GM12878 (cell line): Measurements from ENCODE around the gene ARHGAP21. TPM values are rescaled to one million over a fixed set of nuclear protein-coding genes. Genes with fewer than 3 reads are reported as not detected.

Experiments used
- ATAC-seq: fragments of 200-7000 bp; cut with Tn5 transposase; 3 replicates; pipeline ENCODE4 v1.9.1; 2020; ENCODE audit warnings: mild to moderate bottlenecking, moderate library complexity
- BruUV-seq: library from RNA; stranded (reverse); fragments of 400-500 nt; replicated peaks from 2 replicates; lab custom pipeline; 2021; lab: Mats Ljungman, UMichigan
- CTCF ChIA-PET: fragments of 300-600 bp; sonication (Branson Sonifier 250); formaldehyde crosslinking; extraction: SDS; loops from one replicate; lab custom pipeline; 2021; ENCODE audit warnings: inconsistent platforms; lab: Yijun Ruan, JAX
- POLR2A ChIA-PET: fragments of 350-600 bp; formaldehyde crosslinking; extraction: SDS; loops from one replicate; lab custom pipeline; 2021; ENCODE audit warnings: inconsistent platforms; lab: Charles Lee
- RAD21 ChIA-PET: fragments of 300-600 bp; sonication (Branson Sonifier 250); formaldehyde crosslinking; loops from one replicate; lab custom pipeline; 2023; ENCODE audit warnings: antibody characterized with exemption; ENCODE audit not compliant: unreplicated experiment; lab: Charles Lee
- SMC1A ChIA-PET: fragments of 300-600 bp; sonication (Branson Sonifier 250); formaldehyde crosslinking; loops from one replicate; lab custom pipeline; 2023; ENCODE audit not compliant: unreplicated experiment, uncharacterized antibody; lab: Charles Lee
- DNase-seq: peaks from one replicate; pipeline ENCODE4 v3.0.0-alpha.2; 2011; ENCODE audit warnings: low read depth, low spot score
- FAIRE-seq: peaks from 3 replicates; lab custom pipeline; 2011; peaks lifted over from hg19 to GRCh38; lab: Jason Lieb, UNC
- H2AFZ ChIP-seq: 2 replicates; pipeline ENCODE4 v1.6.0; 2011; ENCODE audit warnings: low read depth, low read length, control low read depth; ENCODE audit not compliant: control insufficient read depth
- H3K27ac ChIP-seq: 2 replicates; pipeline ENCODE4 v1.5.1; 2011; ENCODE audit warnings: control low read depth; ENCODE audit not compliant: control insufficient read depth, insufficient read depth
- H3K27me3 ChIP-seq, 2 experiments: replicated peaks in 1 of 2; 2 replicates each; pipeline versions ENCODE4 v1.6.0 to v1.6.1; 2011; ENCODE audit warnings: low read length in 1 of 2; ENCODE audit not compliant: control insufficient read depth in 2 of 2, insufficient read depth in 2 of 2
- H3K36me3 ChIP-seq, 2 experiments: 2 replicates each; pipeline ENCODE4 v1.5.1; 2011; ENCODE audit warnings: low read length in 1 of 2; ENCODE audit not compliant: control insufficient read depth in 2 of 2, insufficient read depth in 2 of 2
- H3K4me1 ChIP-seq: 2 replicates; pipeline ENCODE4 v1.6.1; 2011; ENCODE audit warnings: mild to moderate bottlenecking, low read length, moderate library complexity, mixed read lengths; ENCODE audit not compliant: control insufficient read depth, insufficient read depth
- H3K4me2 ChIP-seq: 2 replicates; pipeline ENCODE4 v1.6.0; 2011; ENCODE audit warnings: control low read depth; ENCODE audit not compliant: control insufficient read depth, insufficient read depth
- H3K4me3 ChIP-seq: fragments of 200-600 bp; sonication (generic); 2 replicates; pipeline ENCODE4 v1.5.1; 2016
- H3K79me2 ChIP-seq: 2 replicates; pipeline ENCODE4 v1.6.0; 2011; ENCODE audit warnings: low read length; ENCODE audit not compliant: control insufficient read depth, insufficient read depth
- H3K9ac ChIP-seq: 2 replicates; pipeline ENCODE4 v1.8.0; 2011; ENCODE audit warnings: low read length, control low read depth, mixed read lengths; ENCODE audit not compliant: control insufficient read depth, insufficient read depth
- H3K9me3 ChIP-seq: replicated peaks from 3 replicates; pipeline ENCODE4 v1.5.1; 2011; ENCODE audit warnings: mild to moderate bottlenecking, low read length; ENCODE audit not compliant: control insufficient read depth, insufficient read depth
- H4K20me1 ChIP-seq: 2 replicates; pipeline ENCODE4 v1.6.0; 2011; ENCODE audit not compliant: control insufficient read depth, insufficient read depth
- ATF2 ChIP-seq: IDR thresholded peaks from 2 replicates; pipeline ENCODE4 v1.6.1; 2012; ENCODE audit warnings: low read length, inconsistent platforms
- CREM ChIP-seq: IDR thresholded peaks from 2 replicates; pipeline ENCODE4 v1.6.1; 2014; ENCODE audit warnings: antibody characterized with exemption, low read depth
- ESRRA ChIP-seq: IDR thresholded peaks from 2 replicates; pipeline ENCODE4 v1.6.1; 2012; ENCODE audit warnings: mild to moderate bottlenecking, low read length, improper control_type of control experiment
- IRF3 ChIP-seq: fragments of 450-650 bp; IDR thresholded peaks from 2 replicates; pipeline ENCODE4 v1.6.1; 2014; ENCODE audit warnings: mild to moderate bottlenecking
- MTA3 ChIP-seq: IDR thresholded peaks from 2 replicates; pipeline ENCODE4 v1.6.1; 2012; ENCODE audit warnings: low read length, inconsistent platforms, borderline replicate concordance
- NBN ChIP-seq: fragments of 450-650 bp; IDR thresholded peaks from 2 replicates; pipeline ENCODE4 v1.6.1; 2016
- NR2C2 ChIP-seq: IDR thresholded peaks from 2 replicates; pipeline ENCODE4 v1.6.1; 2011; ENCODE audit warnings: borderline replicate concordance, low read depth; ENCODE audit not compliant: control insufficient read depth, insufficient read length
- POLR2AphosphoS5 ChIP-seq: IDR thresholded peaks from 2 replicates; pipeline ENCODE4 v1.6.1; 2011; ENCODE audit warnings: mild to moderate bottlenecking, low read length, inconsistent platforms
- POU2F2 ChIP-seq: IDR thresholded peaks from 3 replicates; pipeline ENCODE4 v1.6.1; 2011; ENCODE audit warnings: low read depth, mild to moderate bottlenecking, low read length, borderline replicate concordance
- RB1 ChIP-seq: fragments of 450-650 bp; formaldehyde crosslinking; IDR thresholded peaks from 2 replicates; pipeline ENCODE4 v1.6.1; 2017; ENCODE audit warnings: mild to moderate bottlenecking, borderline replicate concordance
- RBBP5 ChIP-seq: fragments of 200-600 bp; sonication (generic); conservative IDR thresholded peaks from 2 replicates; pipeline ENCODE4 v1.6.1; 2016
- TBL1XR1 ChIP-seq: IDR thresholded peaks from 2 replicates; pipeline ENCODE4 v1.6.1; 2012; ENCODE audit warnings: low read depth, low read length, improper control_type of control experiment
- TCF3 ChIP-seq: IDR thresholded peaks from 2 replicates; pipeline ENCODE4 v1.6.1; 2012; ENCODE audit warnings: low read depth, mild to moderate bottlenecking, low read length, borderline replicate concordance; ENCODE audit not compliant: insufficient read depth
- ZBTB4 ChIP-seq: fragments of 450-650 bp; formaldehyde crosslinking; IDR thresholded peaks from 2 replicates; pipeline ENCODE4 v1.4.0; 2022; ENCODE audit warnings: mild to moderate bottlenecking, moderate library complexity
- ZSCAN29 ChIP-seq: fragments of 450-650 bp; IDR thresholded peaks from 2 replicates; pipeline ENCODE4 v1.6.1; 2017; ENCODE audit warnings: mild to moderate bottlenecking, moderate library complexity
- WGBS: methylation state at CpG from one replicate; pipeline ENCODE4 v1.1.6; 2016; ENCODE audit warnings: low lambda C conversion rate; ENCODE audit not compliant: insufficient replicate concordance, insufficient coverage; ENCODE audit errors: missing lambda C conversion rate; 5-methylcytosine and 5-hydroxymethylcytosine counted together
- in situ Hi-C: fragments of 300-500 bp; cut with MboI; formaldehyde crosslinking; loops from 9 replicates; pipeline ENCODE4 v1.14.3; 2018; ENCODE audit warnings: mixed read lengths
- intact Hi-C: fragments of 100-400 bp; cut with micrococcal nuclease; formaldehyde crosslinking; loops from one replicate; pipeline ENCODE4 v1.14.2; 2022; ENCODE audit not compliant: unreplicated experiment
- polyA plus RNA-seq, 11 experiments: library from polyadenylated mRNA; depleted of rRNA in 4 of 11; unstranded in 6 of 11; stranded (reverse) in 5 of 11; fragments of >200 nt; fragmentation: Nextera tagmentation in 4 of 11; fragmentation: Illumina TruSeq in 1 of 11; extraction: Ambion mirVana in 4 of 11; extraction: Trizol in 1 of 11; gene quantifications; 1 replicate in 1 of 11; 2 replicates in 10 of 11; pipeline versions ENCODE4 v1.2.1 to v1.2.3, GENCODE V29; 2011 to 2016; ENCODE audit warnings: inconsistent platforms in 2 of 11, missing spikeins in 2 of 11, low read depth in 1 of 11
- total RNA-seq, 4 experiments: library from RNA; depleted of rRNA in 3 of 4; stranded (reverse); fragments of >200 nt in 3 of 4; fragmentation: Illumina TruSeq in 1 of 4; extraction: Trizol in 1 of 4; gene quantifications; 2 replicates each; pipeline versions ENCODE4 v1.2.1 to v1.2.3, GENCODE V29; 2013 to 2021

The ARHGAP21 gene
- total and polyA plus RNA-seq, 10 of the 15 experiments (the other 5 are each of a cell fraction or from before 2014, with no cell fraction given): 11.7 to 103 (median 37.6) TPM

- TF ChIP-seq TCF3 (no peak), IRF3 (no peak), POLR2AphosphoS5 (no peak), RB1 (no peak), TBL1XR1 (no peak), NR2C2 (no peak), POU2F2 (no peak)
- TF ChIP-seq, all 136 proteins: peak for 0
These were observed 78.7 kb downstream of the ARHGAP21 start (continued) for GRCh38 chr10:24645022-24645421.

GRCh38 chr10:24643679-24644209, 79.9 kb downstream of the ARHGAP21 start:
- peak overlapping the region; percentile 49 for H3K4me2 ChIP-seq
- POLR2A ChIA-PET: interaction anchor here (0.6 to 5.4 kb wide), 4 partner anchors 56 to 1518 kb away, joined by 3 to 28 read pairs (median 4); partner anchors contain the start of gene ARHGAP21
- BruUV-seq: no TSS peak
- 88% methylated on average over 6 of the region's 6 CpGs for WGBS
- H4K20me1 ChIP-seq: no peaks in the 10 kb centered on the region
- no peaks in the 10 kb centered on the region for H3K9me3 ChIP-seq
- SMC1A ChIA-PET: interaction anchor here (0.6 to 5.7 kb wide), 25 partner anchors 9 to 436 kb away, joined by 3 to 47 read pairs (median 5); partner anchors contain the start of genes ARHGAP21 and PRTFDC1
- in situ Hi-C loops: no loop called here
- TF ChIP-seq MTA3 (peak; percentile 51; the same call in 1 of the 2 replicates), ZSCAN29 (0 out of 2 replicates have a peak, but pooled peaks have one; percentile 4), ESRRA (no peak), CREM (0 out of 2 replicates have a peak, but pooled peaks have one; percentile 1), ZBTB4 (CRISPR knock-in tag) (no peak), ATF2 (0 out of 2 replicates have a peak, but pooled peaks have one; percentile 4), NR2C2 (no peak), NBN (no peak), POLR2AphosphoS5 (no peak), RBBP5 (no peak), RB1 (no peak)
- CTCF ChIA-PET: interaction anchor here (0.7 to 5.8 kb wide), 16 partner anchors 10 to 436 kb away, joined by 3 to 50 read pairs (median 7); no protein-coding TSS in a partner anchor
- no peak overlapping the region for H2AFZ ChIP-seq
- no peaks in the 10 kb centered on the region for H3K27me3 ChIP-seq
- no peaks in the 10 kb centered on the region for H3K36me3 ChIP-seq
- intact Hi-C loops: loop anchor here (1.0 to 10.0 kb wide), 7 partner anchors 81 to 581 kb away; no protein-coding TSS in a partner anchor
- no peaks in the 10 kb centered on the region for H3K79me2 ChIP-seq
- H3K9ac ChIP-seq: no peak overlapping the region
- H3K27ac ChIP-seq: no peak overlapping the region
- peak; percentile 6; the same call in 2 of the 3 replicates for ATAC-seq
- peak; percentile 18 for FAIRE-seq
- H3K4me3 ChIP-seq: no peak overlapping the region
- RAD21 ChIA-PET: interaction anchor here (0.9 to 3.1 kb wide), 20 partner anchors 9 to 437 kb away, joined by 3 to 35 read pairs (median 6); partner anchors contain the start of genes ARHGAP21 and PRTFDC1
- H3K4me1 ChIP-seq: peaks cover 14% of the 10 kb centered on the region
- no peak for DNase-seq
